Large intestine (tissue), 12 donors: ENCODE results near the gene ABCC12. TPM values are rescaled to one million over a fixed set of nuclear protein-coding genes. Genes with fewer than 3 reads are reported as not detected.

Experiments used
- DNase-seq, 2 donors: peaks; one replicate each; pipeline versions ENCODE4 v3.0.0 to v3.0.0-alpha.2; 2013
- H3K27ac ChIP-seq: one replicate; pipeline ENCODE4 v1.5.1; 2013; ENCODE audit warnings: low read length
- H3K27me3 ChIP-seq: 2 replicates; pipeline ENCODE4 v1.6.1; 2013; ENCODE audit warnings: low read length; ENCODE audit not compliant: control insufficient read depth, insufficient read depth
- H3K36me3 ChIP-seq: 2 replicates; pipeline ENCODE4 v1.6.1; 2013; ENCODE audit warnings: low read length; ENCODE audit not compliant: control insufficient read depth, insufficient read depth
- H3K4me1 ChIP-seq: one replicate; pipeline ENCODE4 v1.6.1; 2013; ENCODE audit warnings: low read length; ENCODE audit not compliant: control insufficient read depth, insufficient read depth
- H3K4me3 ChIP-seq: one replicate; pipeline ENCODE4 v1.5.1; 2013; ENCODE audit warnings: low read length
- H3K9me3 ChIP-seq: one replicate; pipeline ENCODE4 v1.6.1; 2013; ENCODE audit warnings: mild to moderate bottlenecking, low read depth, low read length, moderate library complexity; ENCODE audit not compliant: control insufficient read depth
- WGBS: methylation state at CpG from one replicate; pipeline ENCODE4 v1.1.5; 2013; ENCODE audit warnings: low lambda C conversion rate; ENCODE audit not compliant: insufficient coverage; 5-methylcytosine and 5-hydroxymethylcytosine counted together
- long read RNA-seq, 11 donors: transcript quantifications; one replicate each; lab custom pipeline, GENCODE V29; 2026
- polyA plus RNA-seq: library from polyadenylated mRNA; unstranded; fragments of 120-200 nt; gene quantifications from one replicate; pipeline ENCODE4 v1.2.1, GENCODE V29; 2013

The ABCC12 gene
- polyA plus RNA-seq, result not detected
- long read RNA-seq, donor 1, result 0 reads
- long read RNA-seq, donor 2, result 0 reads
- long read RNA-seq, donor 3, result 0 reads
- long read RNA-seq, donor 4, result 0 reads
- long read RNA-seq, donor 5, result 0 reads
- long read RNA-seq, donor 6, result 0 reads
- long read RNA-seq, donor 7, result 0 reads
- long read RNA-seq, donor 8, result 0 reads
- long read RNA-seq, donor 9, result 0 reads
- long read RNA-seq, donor 10, result 0 reads
- long read RNA-seq, donor 11, result 0 reads

DNA sequence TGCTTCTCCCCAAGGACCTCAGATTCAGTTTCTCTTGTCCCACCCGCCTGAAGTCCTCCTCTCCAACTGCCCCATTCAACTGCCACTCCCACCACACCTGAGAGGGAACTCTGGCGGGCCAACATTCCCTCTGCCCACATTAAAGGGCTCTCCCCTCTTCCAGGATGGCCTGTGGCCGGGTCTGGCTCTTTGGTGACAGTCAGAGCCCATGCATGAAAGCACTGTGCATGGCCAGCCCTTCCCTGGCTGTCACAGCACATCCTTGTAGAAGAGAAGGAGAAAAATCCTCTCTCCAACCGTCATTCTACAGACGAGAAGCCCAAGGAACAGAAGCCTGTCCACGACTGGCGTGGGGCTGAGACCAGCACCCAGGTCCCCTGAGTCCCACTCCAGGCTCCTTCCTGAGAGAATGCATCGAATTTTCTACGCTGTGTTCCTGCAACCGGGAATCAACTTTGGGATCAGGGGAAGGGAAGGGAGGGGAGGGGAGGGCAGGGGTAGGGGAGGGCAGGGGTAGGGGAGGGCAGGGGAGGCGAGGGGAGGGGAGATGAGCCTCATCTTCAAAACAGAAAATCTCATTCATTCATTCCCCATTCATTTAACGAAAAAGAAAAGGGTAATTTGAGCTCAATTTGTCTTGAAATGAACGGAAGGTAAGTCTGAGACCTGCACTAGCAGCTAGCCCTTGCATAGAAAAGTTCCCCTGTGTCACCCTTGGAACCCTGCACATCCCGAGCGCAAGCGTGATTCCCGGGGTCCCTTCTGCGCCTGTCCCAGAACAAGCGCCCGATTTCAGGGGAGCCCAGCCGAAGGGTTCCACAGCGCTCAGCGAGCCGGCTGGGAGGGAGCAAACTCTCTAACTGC, at the start of gene ABCC12:
Gene ABCC12 (minus strand): TSS at position 68 of the 864 bp plus-strand sequence. CDS start 9,569 bp downstream, outside the sequence.
- peaks cover 19% of the 10 kb centered on the region for H3K27me3 ChIP-seq
- no peak within 1 kb of the TSS for H3K27ac ChIP-seq
- no peak within 1 kb of the TSS for H3K4me3 ChIP-seq
- no peaks in the 10 kb centered on the region for H3K9me3 ChIP-seq
- no peaks in the 10 kb centered on the region for H3K36me3 ChIP-seq
- 70% methylated on average over 2 of the region's 24 CpGs for WGBS
- H3K4me1 ChIP-seq, result no peaks in the 10 kb centered on the region
- DNase-seq, result no peak

DNA sequence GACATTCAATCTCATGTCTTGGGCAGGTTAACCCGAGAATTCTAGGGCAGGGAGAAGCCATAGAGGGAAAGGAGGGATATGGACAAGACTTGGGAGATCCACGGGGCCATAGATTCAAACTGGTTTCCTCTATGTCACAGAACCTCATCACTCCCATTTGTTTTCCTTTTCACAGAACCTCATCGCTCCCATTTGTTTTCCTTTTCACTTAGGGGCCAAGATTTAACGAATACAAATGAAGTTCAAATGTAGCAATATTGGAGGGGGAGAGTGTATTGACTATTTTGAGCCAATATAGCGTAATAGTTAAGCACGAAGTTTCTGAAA, 49.0 kb upstream of the ABCC12 start:
- H3K36me3 ChIP-seq, result no peaks in the 10 kb centered on the region
- H3K27ac ChIP-seq, result peak overlapping the region; percentile 71
- no peaks in the 10 kb centered on the region for H3K9me3 ChIP-seq
- no peak overlapping the region for H3K4me3 ChIP-seq
- no peaks in the 10 kb centered on the region for H3K27me3 ChIP-seq
- DNase-seq, result no peak
- 83% methylated on average over 1 of the region's 6 CpGs for WGBS
- peaks cover 17% of the 10 kb centered on the region for H3K4me1 ChIP-seq

- Histone ChIP-seq H3K27me3 (no peaks in the 10 kb centered on the region), H3K4me1 (peaks cover 17% of the 10 kb centered on the region), H3K4me3 (no peak overlapping the region), H3K9me3 (no peaks in the 10 kb centered on the region), H3K36me3 (no peaks in the 10 kb centered on the region), H3K27ac (peak overlapping the region; percentile 71)
- DNase-seq, result peak; percentile 93 to 96
- WGBS, result 48% methylated on average over 3 of the region's 8 CpGs
Measured at GRCh38 chr16:48203974-48204824, 48.4 kb upstream of the ABCC12 start.

- WGBS, result 93% methylated on average over 2 of the region's 6 CpGs
- Histone ChIP-seq H3K27ac (no peak overlapping the region), H3K9me3 (no peaks in the 10 kb centered on the region), H3K4me3 (no peak overlapping the region), H3K36me3 (no peaks in the 10 kb centered on the region), H3K27me3 (no peaks in the 10 kb centered on the region), H3K4me1 (peaks cover 17% of the 10 kb centered on the region)
- DNase-seq, result no peak
Measured at GRCh38 chr16:48201515-48202201, 45.9 kb upstream of the ABCC12 start.

GRCh38 chr16:48197294-48197693, 41.5 kb upstream of the ABCC12 start:
- no peaks in the 10 kb centered on the region for H3K36me3 ChIP-seq
- H3K27me3 ChIP-seq, result no peaks in the 10 kb centered on the region
- H3K9me3 ChIP-seq, result no peaks in the 10 kb centered on the region
- no peaks in the 10 kb centered on the region for H3K4me1 ChIP-seq
- DNase-seq, result no peak
- no peak overlapping the region for H3K4me3 ChIP-seq
- H3K27ac ChIP-seq, result no peak overlapping the region
- no CpG with 5 or more reads among the region's 3 CpGs for whole genome bisulfite sequencing

DNA sequence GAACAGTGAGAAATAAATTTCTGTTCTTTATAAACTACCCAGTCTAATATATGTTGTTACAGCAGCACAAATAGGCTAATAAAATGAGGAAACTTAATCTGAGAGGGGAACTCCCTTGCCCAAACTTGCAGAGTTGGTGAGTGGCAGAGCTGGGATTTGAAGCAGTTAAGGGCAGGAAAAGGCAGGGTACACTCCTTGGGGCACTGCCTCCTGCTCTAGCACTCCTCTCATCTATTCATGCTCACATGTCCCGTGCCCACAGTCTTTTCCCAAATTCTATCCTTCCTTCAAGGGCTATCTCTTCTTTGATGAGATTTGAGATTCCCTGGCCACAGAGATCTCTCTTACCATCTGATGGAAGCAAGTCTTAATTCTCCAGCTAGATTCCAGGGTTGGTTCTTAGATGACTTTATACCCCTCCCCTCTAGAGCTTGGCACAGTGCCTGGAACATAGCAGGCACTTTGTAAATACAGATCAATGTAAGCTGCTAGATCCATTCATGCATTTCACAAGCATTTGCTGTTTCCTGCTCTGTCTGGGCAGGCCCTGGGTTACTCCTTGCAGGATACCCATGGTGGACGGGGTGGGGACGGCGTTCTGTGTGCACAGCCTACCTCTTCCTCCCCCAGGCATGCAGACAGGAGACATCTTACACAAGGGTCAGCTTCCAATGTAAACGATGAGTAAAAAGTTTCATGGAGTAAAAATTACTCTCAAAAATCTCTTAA, 39.2 kb upstream of the ABCC12 start:
- Histone ChIP-seq H3K36me3 (no peaks in the 10 kb centered on the region), H3K9me3 (no peaks in the 10 kb centered on the region), H3K4me3 (no peak overlapping the region), H3K4me1 (no peaks in the 10 kb centered on the region), H3K27me3 (no peaks in the 10 kb centered on the region), H3K27ac (no peak overlapping the region)
- WGBS, result 80% methylated on average over 1 of the region's 5 CpGs
- no peak for DNase-seq

- Histone ChIP-seq H3K27me3 (no peaks in the 10 kb centered on the region), H3K27ac (no peak overlapping the region), H3K4me1 (no peaks in the 10 kb centered on the region), H3K9me3 (no peaks in the 10 kb centered on the region), H3K4me3 (no peak overlapping the region), H3K36me3 (no peaks in the 10 kb centered on the region)
- no CpG with 5 or more reads among the region's 7 CpGs for WGBS
- no peak for DNase-seq
Measured at GRCh38 chr16:48193846-48194245, 38.1 kb upstream of the ABCC12 start.

GRCh38 chr16:48188449-48189102, 32.8 kb upstream of the ABCC12 start:
- no peak overlapping the region for H3K27ac ChIP-seq
- WGBS, result no CpG with 5 or more reads among the region's 6 CpGs

GRCh38 chr16:48187779-48188178, 32.0 kb upstream of the ABCC12 start:
- Histone ChIP-seq H3K36me3 (no peaks in the 10 kb centered on the region), H3K27me3 (no peaks in the 10 kb centered on the region), H3K4me1 (no peaks in the 10 kb centered on the region), H3K9me3 (no peaks in the 10 kb centered on the region), H3K4me3 (no peak overlapping the region), H3K27ac (no peak overlapping the region)
- no CpG with 5 or more reads among the region's 4 CpGs for WGBS
- no peak for DNase-seq

More at GRCh38 chr16:48188449-48189102, 32.8 kb upstream of the ABCC12 start:
- no peaks in the 10 kb centered on the region for H3K9me3 ChIP-seq
- no peaks in the 10 kb centered on the region for H3K27me3 ChIP-seq
- DNase-seq, result no peak
- H3K4me1 ChIP-seq, result no peaks in the 10 kb centered on the region
- no peaks in the 10 kb centered on the region for H3K36me3 ChIP-seq
- no peak overlapping the region for H3K4me3 ChIP-seq
